ENCODE data around the gene C1QTNF8. TPM values are rescaled to one million over a fixed set of nuclear protein-coding genes. Genes with fewer than 3 reads are reported as not detected.

Gene C1QTNF8
- total RNA-seq, 1 experiment from 2014 or later: 0.27 TPM

DNA sequence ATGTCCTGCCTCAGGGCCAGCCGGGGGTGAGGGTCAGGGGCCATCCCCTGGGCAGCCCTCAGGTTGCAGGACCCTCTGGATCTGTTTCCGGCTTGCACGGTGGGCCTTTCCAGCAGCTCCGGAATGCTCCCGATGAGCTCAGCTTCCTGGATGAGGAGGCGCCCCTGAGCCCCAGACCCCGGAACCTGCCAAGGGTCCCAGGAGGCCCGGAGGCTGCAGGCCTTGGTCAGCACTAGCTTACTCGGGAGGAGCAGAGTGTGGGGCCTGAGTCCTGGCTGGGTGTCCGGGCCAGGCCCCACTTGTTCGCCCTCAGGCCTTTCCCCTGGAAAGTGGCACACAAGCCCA, 7.6 kb upstream of the C1QTNF8 start:
- H2AFZ ChIP-seq (ENCODE audit: low read depth, low read length, poor library complexity, severe bottlenecking): no peak overlapping the region
- no peak for DNase-seq (ENCODE audit: low read depth, low spot score)
- CTCF ChIA-PET: interaction anchor here (1.1 to 1.3 kb wide), 5 partner anchors 12 to 417 kb away, joined by 3 to 5 read pairs (median 3); no protein-coding TSS in a partner anchor

More for the DNA sequence above, 7.6 kb upstream of the C1QTNF8 start:
- no peaks in the 10 kb centered on the region for H3K79me2 ChIP-seq (ENCODE audit: insufficient read depth, low read length)
- no peaks in the 10 kb centered on the region for H3K9me2 ChIP-seq (ENCODE audit: insufficient read depth)
- no TSS peak for BruUV-seq (replicated peaks)
- H3K4me1 ChIP-seq (ENCODE audit: control insufficient read depth in 1 of 2, insufficient read depth in 2 of 2, low read length in 2 of 2): peaks cover 8 to 38% of the 10 kb centered on the region in 2 experiments; a peak in 3 of 4 replicates
- H3K27me3 ChIP-seq (ENCODE audit: insufficient read depth, low read length): no peaks in the 10 kb centered on the region
- peak overlapping the region; percentile 87 for H3K4me2 ChIP-seq (ENCODE audit: low read length)
- no peaks in the 10 kb centered on the region for H4K20me1 ChIP-seq (ENCODE audit: insufficient read depth)
- RAD21 ChIA-PET (ENCODE audit: low non-redundant PET in 1 of 2, low total read pairs in 2 of 2, uncharacterized antibody in 2 of 2, unreplicated experiment in 2 of 2): interaction anchor here in 1 of 2 experiments (0.6 kb wide), 1 partner anchor 51 kb away, joined by 5 read pairs; no protein-coding TSS in a partner anchor
- H3K9me3 ChIP-seq (ENCODE audit: control insufficient read depth in 1 of 2, insufficient read depth in 1 of 2, low read depth in 1 of 2, low read length in 2 of 2): no peaks in the 10 kb centered on the region
- H3K27ac ChIP-seq (ENCODE audit: low read depth, low read length): peak overlapping the region; percentile 31; the same call in 1 of the 2 replicates
- H3K9ac ChIP-seq (ENCODE audit: low read length): peak overlapping the region; percentile 49
- ATAC-seq: no peak
- POLR2A ChIA-PET: no interaction called here
- intact Hi-C loops (cut with micrococcal nuclease): loop anchor here (1.0 kb wide), 1 partner anchor 46 kb away; no protein-coding TSS in a partner anchor
- peak overlapping the region; percentile 41 to 52 for H3K4me3 ChIP-seq (replicated peaks in 1 of 2; ENCODE audit: low read depth in 1 of 2, low read length in 2 of 2)
- H3K36me3 ChIP-seq (ENCODE audit: control insufficient read depth in 1 of 2, insufficient read depth in 2 of 2, low read length in 2 of 2): no peaks in the 10 kb centered on the region
- TF ChIP-seq SP1 (IDR thresholded peaks at IDR 0.05; ENCODE audit: low read depth) (no peak), EGR1 (IDR thresholded peaks at IDR 0.05; ENCODE audit: low read depth) (no peak), SIN3A (IDR thresholded peaks at IDR 0.05; ENCODE audit: low read depth) (no peak), CBX3 (IDR thresholded peaks at IDR 0.05; ENCODE audit: low read depth) (no peak), POLR2AphosphoS5 (IDR thresholded peaks at IDR 0.05; ENCODE audit: low read depth, low read length) (no peak), YY1 (IDR thresholded peaks at IDR 0.05; ENCODE audit: extremely low read depth, insufficient replicate concordance, low read depth, low read length) (no peak)
- TF ChIP-seq, protein P1, sequence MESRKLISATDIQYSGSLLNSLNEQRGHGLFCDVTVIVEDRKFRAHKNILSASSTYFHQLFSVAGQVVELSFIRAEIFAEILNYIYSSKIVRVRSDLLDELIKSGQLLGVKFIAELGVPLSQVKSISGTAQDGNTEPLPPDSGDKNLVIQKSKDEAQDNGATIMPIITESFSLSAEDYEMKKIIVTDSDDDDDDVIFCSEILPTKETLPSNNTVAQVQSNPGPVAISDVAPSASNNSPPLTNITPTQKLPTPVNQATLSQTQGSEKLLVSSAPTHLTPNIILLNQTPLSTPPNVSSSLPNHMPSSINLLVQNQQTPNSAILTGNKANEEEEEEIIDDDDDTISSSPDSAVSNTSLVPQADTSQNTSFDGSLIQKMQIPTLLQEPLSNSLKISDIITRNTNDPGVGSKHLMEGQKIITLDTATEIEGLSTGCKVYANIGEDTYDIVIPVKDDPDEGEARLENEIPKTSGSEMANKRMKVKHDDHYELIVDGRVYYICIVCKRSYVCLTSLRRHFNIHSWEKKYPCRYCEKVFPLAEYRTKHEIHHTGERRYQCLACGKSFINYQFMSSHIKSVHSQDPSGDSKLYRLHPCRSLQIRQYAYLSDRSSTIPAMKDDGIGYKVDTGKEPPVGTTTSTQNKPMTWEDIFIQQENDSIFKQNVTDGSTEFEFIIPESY (IDR thresholded peaks at IDR 0.05; ENCODE audit: extremely low read depth, insufficient replicate concordance, low read length): no peak
